H1 (cell line): ENCODE measurements around the gene TNS3. TPM values are rescaled to one million over a fixed set of nuclear protein-coding genes. Genes with fewer than 3 reads are reported as not detected.
A peak's percentile ranks its signal among the peaks of the same experiment; 100 is the strongest.

Source experiments
- CTCF ChIA-PET: fragments of 300-600 bp; sonication (Branson Sonifier 250); formaldehyde crosslinking; loops from one replicate; lab custom pipeline; 2021; ENCODE audit not compliant: partially characterized antibody; lab: Charles Lee
- POLR2A ChIA-PET: fragments of 300-600 bp; sonication (Branson Sonifier 250); formaldehyde crosslinking; loops from one replicate; lab custom pipeline; 2021; ENCODE audit warnings: inconsistent platforms; ENCODE audit not compliant: partially characterized antibody; lab: Charles Lee
- DNase-seq, 2 experiments: peaks; one replicate each; pipeline versions ENCODE4 v3.0.0 to v3.0.0-alpha.2; 2010 to 2022; ENCODE audit warnings: low spot score in 2 of 2, low read depth in 1 of 2, mixed read lengths in 1 of 2
- FAIRE-seq: peaks from 2 replicates; lab custom pipeline; 2011; peaks lifted over from hg19 to GRCh38; lab: Jason Lieb, UNC
- H2AFZ ChIP-seq: 2 replicates; pipeline ENCODE4 v1.8.1; 2012; ENCODE audit warnings: low read length, inconsistent platforms
- H2AK5ac ChIP-seq: 2 replicates; pipeline ENCODE4 v1.6.1; 2013; ENCODE audit warnings: low read depth, low read length
- H2BK120ac ChIP-seq: replicated peaks from 2 replicates; pipeline ENCODE3; 2013; ENCODE audit warnings: low read depth, low read length, inconsistent platforms
- H2BK12ac ChIP-seq: 2 replicates; pipeline ENCODE4 v1.6.1; 2013; ENCODE audit warnings: low read depth, low read length
- H2BK15ac ChIP-seq: 2 replicates; pipeline ENCODE4 v1.6.1; 2013; ENCODE audit warnings: low read length
- H2BK20ac ChIP-seq: 2 replicates; pipeline ENCODE4 v1.6.1; 2013; ENCODE audit warnings: low read length
- H2BK5ac ChIP-seq: 2 replicates; pipeline ENCODE4 v1.6.1; 2013; ENCODE audit warnings: low read depth, low read length
- H3K14ac ChIP-seq: 2 replicates; pipeline ENCODE4 v1.6.1; 2013; ENCODE audit warnings: inconsistent platforms; ENCODE audit not compliant: insufficient read length
- H3K18ac ChIP-seq: 2 replicates; pipeline ENCODE4 v1.6.1; 2013; ENCODE audit warnings: low read length; ENCODE audit errors: extremely low read depth
- H3K23ac ChIP-seq: 2 replicates; pipeline ENCODE4 v1.6.1; 2013; ENCODE audit warnings: inconsistent platforms; ENCODE audit not compliant: insufficient read length
- H3K23me2 ChIP-seq: 2 replicates; pipeline ENCODE4 v1.6.1; 2013; ENCODE audit warnings: low read depth, low read length
- H3K27ac ChIP-seq: 2 replicates; pipeline ENCODE4 v1.6.1; 2011; ENCODE audit warnings: low read depth, low read length, inconsistent platforms
- H3K27me3 ChIP-seq, 4 experiments: replicated peaks in 1 of 4; 1 replicate in 1 of 4; 2 replicates in 3 of 4; pipeline versions ENCODE4 v1.6.1 to v1.8.1; 2011 to 2013; ENCODE audit warnings: low read length in 3 of 4, mild to moderate bottlenecking in 3 of 4, inconsistent platforms in 2 of 4, mixed read lengths in 2 of 4, moderate library complexity in 1 of 4; ENCODE audit not compliant: control insufficient read depth in 3 of 4, insufficient read depth in 3 of 4; ENCODE audit errors: extremely low read depth in 1 of 4
- H3K36me3 ChIP-seq, 4 experiments: 2 replicates each; pipeline versions ENCODE4 v1.6.1 to v1.8.1; 2011 to 2013; ENCODE audit warnings: mild to moderate bottlenecking in 4 of 4, low read length in 3 of 4, moderate library complexity in 2 of 4, control low read depth in 1 of 4, inconsistent platforms in 1 of 4; ENCODE audit not compliant: insufficient read depth in 4 of 4, control insufficient read depth in 2 of 4
- H3K4ac ChIP-seq: replicated peaks from 2 replicates; pipeline ENCODE3; 2013; ENCODE audit warnings: low read length, low read depth, mixed read lengths, inconsistent platforms; ENCODE audit not compliant: insufficient read length
- H3K4me1 ChIP-seq, 4 experiments: replicated peaks in 1 of 4; 1 replicate in 1 of 4; 2 replicates in 3 of 4; pipeline versions ENCODE4 v1.6.1 to v1.8.1; 2011 to 2013; ENCODE audit warnings: low read length in 3 of 4, inconsistent platforms in 2 of 4, mixed read lengths in 1 of 4; ENCODE audit not compliant: insufficient read depth in 4 of 4, control insufficient read depth in 3 of 4
- H3K4me2 ChIP-seq, 2 experiments: 2 replicates each; pipeline versions ENCODE4 v1.6.1 to v1.8.1; 2011 to 2013; ENCODE audit warnings: low read depth in 2 of 2, low read length in 2 of 2, control low read depth in 1 of 2, inconsistent platforms in 1 of 2, mild to moderate bottlenecking in 1 of 2; ENCODE audit not compliant: insufficient read depth in 1 of 2
- H3K4me3 ChIP-seq, 4 experiments: fragments of 200-600, 300-600 bp in 1 of 4; sonication (generic), shearing (Covaris generic), sonication (Bioruptor Twin) in 1 of 4; 2 replicates each; pipeline versions ENCODE4 v1.5.1 to v1.8.1; 2011 to 2016; ENCODE audit warnings: low read length in 4 of 4, low read depth in 3 of 4, control low read depth in 2 of 4, inconsistent platforms in 2 of 4, mild to moderate bottlenecking in 2 of 4, mixed read lengths in 1 of 4, moderate library complexity in 1 of 4; ENCODE audit not compliant: insufficient read depth in 2 of 4; ENCODE audit errors: extremely low read depth in 1 of 4
- H3K56ac ChIP-seq: replicated peaks from 2 replicates; pipeline ENCODE3; 2013; ENCODE audit warnings: low read depth, mild to moderate bottlenecking, mixed read lengths, low read length, inconsistent platforms; ENCODE audit not compliant: insufficient read length
- H3K79me1 ChIP-seq: 2 replicates; pipeline ENCODE4 v1.6.1; 2013; ENCODE audit warnings: low read depth, low read length, control low read depth
- H3K79me2 ChIP-seq, 2 experiments: 2 replicates each; pipeline versions ENCODE4 v1.6.1 to v1.8.1; 2012 to 2013; ENCODE audit warnings: low read length in 2 of 2, mild to moderate bottlenecking in 2 of 2, inconsistent platforms in 1 of 2; ENCODE audit not compliant: insufficient read depth in 2 of 2, control insufficient read depth in 1 of 2
- H3K9ac ChIP-seq, 4 experiments: replicated peaks in 1 of 4; 1 replicate in 1 of 4; 2 replicates in 3 of 4; pipeline versions ENCODE4 v1.6.1 to v1.8.1; 2011 to 2013; ENCODE audit warnings: low read depth in 3 of 4, low read length in 3 of 4, control low read depth in 2 of 4, mild to moderate bottlenecking in 2 of 4, moderate library complexity in 2 of 4, inconsistent platforms in 1 of 4; ENCODE audit errors: extremely low read depth in 1 of 4
- H3K9me3 ChIP-seq, 2 experiments: 2 replicates each; pipeline versions ENCODE4 v1.6.1 to v1.8.1; 2012 to 2013; ENCODE audit warnings: mild to moderate bottlenecking in 2 of 2, moderate library complexity in 2 of 2, control low read depth in 1 of 2, inconsistent platforms in 1 of 2, low read depth in 1 of 2, low read length in 1 of 2, mixed read lengths in 1 of 2; ENCODE audit not compliant: insufficient read depth in 2 of 2
- H4K20me1 ChIP-seq, 2 experiments: replicated peaks in 1 of 2; 2 replicates each; pipeline versions ENCODE3 to v1.8.1; 2011 to 2013; ENCODE audit warnings: inconsistent platforms in 2 of 2, low read length in 2 of 2, mild to moderate bottlenecking in 1 of 2; ENCODE audit not compliant: insufficient read depth in 2 of 2, control insufficient read depth in 1 of 2
- H4K5ac ChIP-seq: 2 replicates; pipeline ENCODE4 v1.6.1; 2013; ENCODE audit warnings: low read length, low read depth, mixed read lengths, inconsistent platforms; ENCODE audit not compliant: insufficient read length
- H4K8ac ChIP-seq: 2 replicates; pipeline ENCODE4 v1.8.0; 2013; ENCODE audit warnings: mild to moderate bottlenecking, moderate library complexity, low read length, inconsistent platforms; ENCODE audit not compliant: insufficient read depth; ENCODE audit errors: extremely low read depth
- H4K91ac ChIP-seq: replicated peaks from 2 replicates; pipeline ENCODE3; 2013; ENCODE audit warnings: low read length, mixed read lengths, inconsistent platforms; ENCODE audit not compliant: insufficient read length
- CBX5 ChIP-seq: fragments of 300-800, 300-1000 bp; sonication (generic); IDR thresholded peaks from 2 replicates; pipeline ENCODE4 v1.7.1; 2016; ENCODE audit warnings: antibody characterized with exemption, low read length, low read depth
- FOSL1 ChIP-seq: IDR thresholded peaks from 2 replicates; pipeline ENCODE4 v1.6.1; 2011; ENCODE audit warnings: mild to moderate bottlenecking, low read depth, low read length, moderate library complexity; ENCODE audit not compliant: insufficient read depth
- JUN ChIP-seq: IDR thresholded peaks from 2 replicates; pipeline ENCODE4 v1.6.1; 2011; ENCODE audit warnings: low read depth, mild to moderate bottlenecking, improper control_type of control experiment, low read length
- KDM4A ChIP-seq: IDR thresholded peaks from one replicate; pipeline ENCODE4 v1.7.1; 2012; ENCODE audit warnings: low read depth, mild to moderate bottlenecking, moderate library complexity, low read length, inconsistent platforms; ENCODE audit not compliant: severe bottlenecking
- NRF1 ChIP-seq: IDR thresholded peaks from 2 replicates; pipeline ENCODE4 v1.6.1; 2011; ENCODE audit warnings: mild to moderate bottlenecking, low read depth, low read length, improper control_type of control experiment
- SIN3A ChIP-seq, 2 experiments: IDR thresholded peaks in 1 of 2; conservative IDR thresholded peaks in 1 of 2; 2 replicates each; pipeline ENCODE4 v1.6.1; 2011 to 2012; ENCODE audit warnings: low read length in 2 of 2, improper control_type of control experiment in 1 of 2, low read depth in 1 of 2, mild to moderate bottlenecking in 1 of 2
- SP2 ChIP-seq: IDR thresholded peaks from 2 replicates; pipeline ENCODE4 v1.6.1; 2012; ENCODE audit warnings: mild to moderate bottlenecking, low read length, inconsistent platforms
- TAF1 ChIP-seq: IDR thresholded peaks from 2 replicates; pipeline ENCODE4 v1.6.1; 2011; ENCODE audit warnings: mild to moderate bottlenecking, low read depth, low read length
- WGBS, 2 experiments: shearing (Covaris generic) in 1 of 2; methylation state at CpG; one replicate each; pipeline versions ENCODE4 v1.1.6 to v1.1.7; 2013 to 2015; ENCODE audit warnings: low lambda C conversion rate in 2 of 2, mixed read lengths in 2 of 2, inconsistent platforms in 1 of 2, low coverage in 1 of 2, missing lambda C conversion rate in 1 of 2; ENCODE audit not compliant: insufficient replicate concordance in 2 of 2, insufficient coverage in 1 of 2, insufficient read length in 1 of 2; ENCODE audit errors: extremely low coverage in 1 of 2, missing lambda C conversion rate in 1 of 2; 5-methylcytosine and 5-hydroxymethylcytosine counted together
- polyA plus RNA-seq, 7 experiments: library from polyadenylated mRNA; depleted of rRNA in 3 of 7; stranded (reverse) in 5 of 7; unstranded in 2 of 7; fragments of >200 nt in 5 of 7; fragments of 200-250 nt in 2 of 7; gene quantifications; 1 replicate in 5 of 7; 2 replicates in 1 of 7; 4 replicates in 1 of 7; pipeline versions ENCODE4 v1.2.1 to v1.2.3, GENCODE V29; 2011 to 2013; ENCODE audit warnings: missing spikeins in 2 of 7, mixed read lengths in 2 of 7
- total RNA-seq: library from RNA; stranded (reverse); fragmentation: NEBNext Ultra II Directional; extraction: Animal tissue kit (Norgen Biotek cat#: 25700); gene quantifications from 2 replicates; pipeline ENCODE4 v1.2.1, GENCODE V29; 2021
- TF ChIP-seq, protein P1 (sequence below): IDR thresholded peaks from 2 replicates; pipeline ENCODE4 v1.6.1; 2012; ENCODE audit warnings: inconsistent platforms

The TNS3 gene
- total and polyA plus RNA-seq, 2 of the 8 experiments (the other 6 are each of a cell fraction or from before 2014, with no cell fraction given) = 11.9 to 24.2 TPM

- Histone ChIP-seq H2BK120ac (no peak overlapping the region), H4K20me1 (no peaks in the 10 kb centered on the region), H2BK15ac (no peak overlapping the region), H3K23me2 (no peaks in the 10 kb centered on the region), H3K36me3 (no peaks in the 10 kb centered on the region), H3K79me2 (no peaks in the 10 kb centered on the region), H2AFZ (0 out of 2 replicates have a peak overlapping the region, but pooled peaks have one; percentile 53), H3K27ac (no peak overlapping the region), H3K4me1 (no peaks in the 10 kb centered on the region), H4K91ac (no peak overlapping the region), H3K23ac (no peak overlapping the region), H3K4me3 (no peak overlapping the region), H4K8ac (no peak overlapping the region; the same call in 1 of the 2 replicates), H2AK5ac (no peak overlapping the region), H2BK20ac (no peak overlapping the region), H3K18ac (no peak overlapping the region), H3K9me3 (no peaks in the 10 kb centered on the region), H3K4ac (no peak overlapping the region), H3K79me1 (no peaks in the 10 kb centered on the region), H3K9ac (no peak overlapping the region), H3K14ac (no peak overlapping the region), H3K56ac (no peak overlapping the region), H2BK12ac (no peak overlapping the region), H4K5ac (no peak overlapping the region), H3K4me2 (no peak overlapping the region), H2BK5ac (no peak overlapping the region), H3K27me3 (no peaks in the 10 kb centered on the region)
- ChIA-PET CTCF (interaction anchor here (1.6 kb wide), 1 partner anchor 15 kb away, joined by 5 read pairs; no protein-coding TSS in a partner anchor), POLR2A (interaction anchor here (0.6 kb wide), 1 partner anchor 135 kb away, joined by 5 read pairs; no protein-coding TSS in a partner anchor)
- WGBS, 2 experiments = 75% methylated on average over 6 of the region's 7 CpGs; no CpG with 5 or more reads in 1 of the 2 experiments
- DNase-seq (no peak), FAIRE-seq (no peak)
- TF ChIP-seq NRF1 (no peak), SP2 (no peak), TAF1 (no peak), CBX5 (no peak), JUN (no peak), FOSL1 (no peak), KDM4A (no peak), SIN3A (conservative IDR thresholded peaks at IDR 0.05 in 1 of 2, IDR thresholded peaks at IDR 0.05 in 1 of 2; ENCODE audit: low read depth in 1 of 2, low read length in 2 of 2) (no peak)
- TF ChIP-seq, protein P1, sequence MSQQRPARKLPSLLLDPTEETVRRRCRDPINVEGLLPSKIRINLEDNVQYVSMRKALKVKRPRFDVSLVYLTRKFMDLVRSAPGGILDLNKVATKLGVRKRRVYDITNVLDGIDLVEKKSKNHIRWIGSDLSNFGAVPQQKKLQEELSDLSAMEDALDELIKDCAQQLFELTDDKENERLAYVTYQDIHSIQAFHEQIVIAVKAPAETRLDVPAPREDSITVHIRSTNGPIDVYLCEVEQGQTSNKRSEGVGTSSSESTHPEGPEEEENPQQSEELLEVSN = no peak
Measured at GRCh38 chr7:47239034-47239433, 342.9 kb downstream of the TNS3 start.
